Caco-2 (cell line): ENCODE results near the gene EPHA2. TPM values are rescaled to one million over a fixed set of nuclear protein-coding genes. Genes with fewer than 3 reads are reported as not detected.

Source experiments
- BruUV-seq: library from RNA; stranded (reverse); fragments of 400-500 nt; replicated peaks from 2 replicates; lab custom pipeline; 2021; lab: Mats Ljungman, UMichigan
- CTCF ChIA-PET: fragments of 300-600 bp; sonication (Branson Sonifier 250); formaldehyde crosslinking; loops from one replicate; lab custom pipeline; 2022; ENCODE audit warnings: antibody characterized with exemption; lab: Charles Lee
- POLR2A ChIA-PET: fragments of 300-600 bp; sonication (Branson Sonifier 250); formaldehyde crosslinking; loops from one replicate; lab custom pipeline; 2022; ENCODE audit warnings: antibody characterized with exemption; lab: Charles Lee
- DNase-seq, 2 experiments: peaks; one replicate each; pipeline versions ENCODE4 v3.0.0 to v3.0.0-alpha.2; 2020 to 2022
- H3K27me3 ChIP-seq: replicated peaks from 2 replicates; pipeline ENCODE4 v1.6.0; 2011; ENCODE audit warnings: low read length; ENCODE audit not compliant: control insufficient read depth, insufficient read depth
- H3K36me3 ChIP-seq: 2 replicates; pipeline ENCODE4 v1.5.1; 2011; ENCODE audit warnings: low read length; ENCODE audit not compliant: control insufficient read depth, insufficient read depth
- H3K4me1 ChIP-seq: fragments of 250-450 bp; sonication (Bioruptor Pico); 2 replicates; pipeline ENCODE4 v1.5.1; 2020; ENCODE audit warnings: mild to moderate bottlenecking
- H3K4me3 ChIP-seq: 2 replicates; pipeline ENCODE4 v1.5.1; 2011; ENCODE audit warnings: low read depth, mild to moderate bottlenecking, control low read depth, low read length
- H3K9me3 ChIP-seq: fragments of 250-450 bp; sonication (Bioruptor Pico); 2 replicates; pipeline ENCODE4 v1.5.1; 2020; ENCODE audit warnings: mild to moderate bottlenecking, moderate library complexity
- H3K27ac Mint-ChIP-seq: one replicate; pipeline ENCODE4 v1.8.0; 2022; ENCODE audit warnings: mixed read lengths; ENCODE audit not compliant: unreplicated experiment
- H3K27me3 Mint-ChIP-seq: one replicate; pipeline ENCODE4 v1.8.0; 2022; ENCODE audit warnings: mixed read lengths; ENCODE audit not compliant: insufficient read depth, unreplicated experiment
- H3K36me3 Mint-ChIP-seq: one replicate; pipeline ENCODE4 v1.8.0; 2022; ENCODE audit warnings: mild to moderate bottlenecking, mixed read lengths; ENCODE audit not compliant: insufficient read depth, unreplicated experiment
- H3K4me1 Mint-ChIP-seq: one replicate; pipeline ENCODE4 v1.8.0; 2022; ENCODE audit warnings: low read depth, mixed read lengths; ENCODE audit not compliant: unreplicated experiment
- H3K4me3 Mint-ChIP-seq: one replicate; pipeline ENCODE4 v1.8.0; 2022; ENCODE audit warnings: mild to moderate bottlenecking, moderate library complexity, mixed read lengths; ENCODE audit not compliant: unreplicated experiment
- H3K9me3 Mint-ChIP-seq: one replicate; pipeline ENCODE4 v1.8.0; 2022; ENCODE audit warnings: mixed read lengths; ENCODE audit not compliant: unreplicated experiment
- intact Hi-C: fragments of 100-400 bp; cut with micrococcal nuclease; formaldehyde crosslinking; loops from one replicate; pipeline ENCODE4 v1.10.0; 2022; ENCODE audit not compliant: unreplicated experiment
- total RNA-seq: library from RNA; stranded (reverse); gene quantifications from 2 replicates; pipeline ENCODE4 v1.2.3, GENCODE V29; 2022
- TF ChIP-seq, protein P1 (sequence below), 2 experiments: fragments of 200-600 bp in 1 of 2; IDR thresholded peaks; 1 replicate in 1 of 2; 2 replicates in 1 of 2; pipeline versions ENCODE4 v1.5.1 to v1.8.0; 2011 to 2022; ENCODE audit warnings: antibody characterized with exemption in 1 of 2, control low read depth in 1 of 2, inconsistent platforms in 1 of 2, low read depth in 1 of 2, low read length in 1 of 2, mild to moderate bottlenecking in 1 of 2, moderate library complexity in 1 of 2; ENCODE audit not compliant: insufficient read depth in 1 of 2, severe bottlenecking in 1 of 2, unreplicated experiment in 1 of 2

The EPHA2 gene
- total RNA-seq, 1 experiment from 2014 or later: 31.2 TPM

DNA sequence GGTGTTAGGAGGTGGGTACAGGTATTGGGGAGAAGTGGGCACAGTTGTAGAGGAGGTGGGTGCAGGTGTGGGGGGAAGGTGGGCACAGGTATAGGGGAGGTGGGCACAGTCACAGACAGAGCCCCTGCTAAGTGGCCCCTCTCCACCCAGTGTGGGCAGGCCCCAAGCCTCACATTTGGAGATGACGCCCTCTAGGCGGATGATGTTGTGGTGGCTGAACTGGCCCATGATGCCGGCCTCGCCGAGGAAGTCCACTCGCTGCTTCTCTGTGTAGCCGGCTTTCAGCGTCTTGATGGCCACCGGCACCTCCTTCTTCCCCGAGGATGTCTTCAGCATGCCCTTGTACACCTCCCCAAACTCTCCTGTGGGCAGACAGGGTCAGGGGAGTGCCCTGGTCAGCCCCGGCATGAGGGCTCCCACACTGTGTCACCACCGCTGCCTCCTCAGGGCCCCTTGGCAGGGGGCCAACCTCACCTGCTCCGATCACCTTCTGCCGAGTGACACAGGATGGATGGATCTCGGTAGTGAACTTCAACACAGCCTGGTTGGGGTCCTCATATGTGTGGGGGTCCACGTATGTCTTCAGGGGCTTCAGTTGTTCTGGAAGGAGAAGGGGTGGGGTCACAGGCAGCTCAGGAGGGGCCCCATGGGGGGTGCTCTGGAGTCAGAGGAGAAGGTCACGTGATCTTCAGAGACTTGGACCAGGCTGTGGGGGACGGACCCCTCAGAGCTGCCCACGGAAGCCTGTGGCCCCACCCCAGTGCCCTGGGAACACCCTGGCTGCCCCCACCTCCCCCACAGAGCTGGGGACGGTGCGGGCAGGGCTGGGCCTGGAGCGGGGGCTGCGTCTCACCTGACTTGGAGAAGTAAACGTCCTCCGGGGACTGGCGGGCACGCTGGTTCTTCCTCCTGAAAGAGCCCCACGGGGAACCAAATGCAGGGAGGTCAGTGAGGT lies 22.6 kb downstream of the EPHA2 start:
- TF ChIP-seq, protein P1, sequence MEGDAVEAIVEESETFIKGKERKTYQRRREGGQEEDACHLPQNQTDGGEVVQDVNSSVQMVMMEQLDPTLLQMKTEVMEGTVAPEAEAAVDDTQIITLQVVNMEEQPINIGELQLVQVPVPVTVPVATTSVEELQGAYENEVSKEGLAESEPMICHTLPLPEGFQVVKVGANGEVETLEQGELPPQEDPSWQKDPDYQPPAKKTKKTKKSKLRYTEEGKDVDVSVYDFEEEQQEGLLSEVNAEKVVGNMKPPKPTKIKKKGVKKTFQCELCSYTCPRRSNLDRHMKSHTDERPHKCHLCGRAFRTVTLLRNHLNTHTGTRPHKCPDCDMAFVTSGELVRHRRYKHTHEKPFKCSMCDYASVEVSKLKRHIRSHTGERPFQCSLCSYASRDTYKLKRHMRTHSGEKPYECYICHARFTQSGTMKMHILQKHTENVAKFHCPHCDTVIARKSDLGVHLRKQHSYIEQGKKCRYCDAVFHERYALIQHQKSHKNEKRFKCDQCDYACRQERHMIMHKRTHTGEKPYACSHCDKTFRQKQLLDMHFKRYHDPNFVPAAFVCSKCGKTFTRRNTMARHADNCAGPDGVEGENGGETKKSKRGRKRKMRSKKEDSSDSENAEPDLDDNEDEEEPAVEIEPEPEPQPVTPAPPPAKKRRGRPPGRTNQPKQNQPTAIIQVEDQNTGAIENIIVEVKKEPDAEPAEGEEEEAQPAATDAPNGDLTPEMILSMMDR (IDR thresholded peaks at IDR 0.05; ENCODE audit: insufficient read depth in 1 of 2, low read depth in 1 of 2, low read length in 1 of 2, severe bottlenecking in 1 of 2, unreplicated experiment in 1 of 2): no peak
- no peak for DNase-seq
- H3K27me3 ChIP-seq: no peaks in the 10 kb centered on the region
- no peaks in the 10 kb centered on the region for H3K4me1 ChIP-seq
- H3K36me3 Mint-ChIP-seq: peaks cover 75% of the 10 kb centered on the region
- no peak overlapping the region for H3K4me3 ChIP-seq
- no peak overlapping the region for H3K4me3 Mint-ChIP-seq
- no peaks in the 10 kb centered on the region for H3K27me3 Mint-ChIP-seq
- POLR2A ChIA-PET: no interaction called here
- H3K9me3 Mint-ChIP-seq: no peaks in the 10 kb centered on the region
- H3K9me3 ChIP-seq: no peaks in the 10 kb centered on the region
- H3K4me1 Mint-ChIP-seq: no peaks in the 10 kb centered on the region
- H3K27ac Mint-ChIP-seq: no peak overlapping the region
- CTCF ChIA-PET: no interaction called here
- H3K36me3 ChIP-seq: peaks cover 6% of the 10 kb centered on the region; the same call in 1 of the 2 replicates
- no TSS peak for BruUV-seq
- intact Hi-C loops: no loop called here

DNA sequence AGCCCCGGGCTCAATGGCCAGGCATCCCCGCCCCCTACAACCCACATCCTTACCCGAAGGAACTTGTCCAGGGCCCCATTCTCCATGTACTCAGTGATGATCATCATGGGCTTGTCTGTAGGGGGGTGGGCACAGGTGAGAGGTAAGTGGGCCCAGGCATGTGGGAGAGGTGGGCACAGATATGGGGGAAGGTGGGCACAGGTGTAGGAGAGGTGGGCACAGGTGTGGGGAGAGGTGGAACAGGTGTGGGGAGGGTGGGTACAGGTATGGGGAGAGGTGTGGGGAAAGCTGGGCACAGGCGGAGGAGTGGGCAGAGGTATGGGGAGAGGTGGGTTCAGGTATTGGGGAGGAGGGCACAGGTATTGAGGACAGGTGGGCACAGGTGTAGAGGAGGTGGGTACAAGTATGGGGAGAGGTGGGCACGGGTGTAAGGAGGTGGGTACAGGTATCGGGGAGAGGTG lies 23.5 kb downstream of the EPHA2 start:
- intact Hi-C loops: no loop called here
- H3K36me3 ChIP-seq: peaks cover 7% of the 10 kb centered on the region
- H3K27ac Mint-ChIP-seq: no peak overlapping the region
- H3K4me3 Mint-ChIP-seq: no peak overlapping the region
- ChIA-PET CTCF (no interaction called here), POLR2A (no interaction called here)
- no peaks in the 10 kb centered on the region for H3K27me3 Mint-ChIP-seq
- H3K9me3 Mint-ChIP-seq: no peaks in the 10 kb centered on the region
- no peak overlapping the region for H3K4me3 ChIP-seq
- H3K27me3 ChIP-seq: no peaks in the 10 kb centered on the region
- no peaks in the 10 kb centered on the region for H3K4me1 Mint-ChIP-seq
- no peaks in the 10 kb centered on the region for H3K4me1 ChIP-seq
- H3K36me3 Mint-ChIP-seq: peaks cover 74% of the 10 kb centered on the region
- BruUV-seq: no TSS peak
- TF ChIP-seq, protein P1 (IDR thresholded peaks at IDR 0.05; ENCODE audit: insufficient read depth in 1 of 2, low read depth in 1 of 2, low read length in 1 of 2, severe bottlenecking in 1 of 2, unreplicated experiment in 1 of 2): no peak
- H3K9me3 ChIP-seq: no peaks in the 10 kb centered on the region
- DNase-seq: no peak

DNA sequence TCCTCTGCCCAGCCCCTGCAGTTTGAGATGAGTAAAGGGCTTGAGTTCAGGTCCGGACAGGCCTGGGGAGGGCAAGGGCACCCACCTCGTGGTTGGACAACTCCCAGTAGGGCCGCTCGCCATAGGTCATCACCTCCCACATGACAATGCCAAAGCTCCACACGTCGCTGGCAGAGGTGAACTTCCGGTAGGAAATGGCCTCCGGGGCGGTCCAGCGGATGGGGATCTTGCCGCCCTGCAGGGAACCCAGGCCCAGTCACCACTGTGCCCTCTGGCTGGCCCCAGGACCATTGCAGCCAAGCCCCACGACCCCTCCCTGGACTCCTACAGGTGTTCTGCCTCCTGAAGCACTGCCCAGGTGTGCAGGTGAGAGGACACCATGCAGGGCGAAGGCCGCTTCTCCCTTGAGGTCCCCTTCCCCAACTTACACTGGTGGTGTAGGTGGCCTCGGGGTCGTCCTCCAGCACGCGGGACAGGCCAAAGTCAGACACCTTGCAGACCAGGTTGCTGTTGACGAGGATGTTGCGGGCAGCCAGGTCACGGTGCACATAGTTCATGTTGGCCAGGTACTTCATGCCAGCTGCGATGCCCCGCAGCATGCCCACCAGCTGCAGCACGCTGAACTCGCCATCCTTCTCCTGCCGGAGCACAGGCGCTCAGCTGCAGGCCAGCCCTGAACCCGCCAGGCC lies 24.1 kb downstream of the EPHA2 start:
- no peak overlapping the region for H3K4me3 ChIP-seq
- H3K27me3 ChIP-seq: no peaks in the 10 kb centered on the region
- H3K36me3 ChIP-seq: peaks cover 7% of the 10 kb centered on the region
- no peak overlapping the region for H3K4me3 Mint-ChIP-seq
- BruUV-seq: no TSS peak
- H3K4me1 Mint-ChIP-seq: no peaks in the 10 kb centered on the region
- H3K27ac Mint-ChIP-seq: no peak overlapping the region
- CTCF ChIA-PET: no interaction called here
- no peaks in the 10 kb centered on the region for H3K9me3 ChIP-seq
- H3K27me3 Mint-ChIP-seq: no peaks in the 10 kb centered on the region
- intact Hi-C loops: no loop called here
- no peaks in the 10 kb centered on the region for H3K4me1 ChIP-seq
- TF ChIP-seq, protein P1 (IDR thresholded peaks at IDR 0.05; ENCODE audit: insufficient read depth in 1 of 2, low read depth in 1 of 2, low read length in 1 of 2, severe bottlenecking in 1 of 2, unreplicated experiment in 1 of 2): no peak
- no peak for DNase-seq
- peaks cover 76% of the 10 kb centered on the region for H3K36me3 Mint-ChIP-seq
- POLR2A ChIA-PET: no interaction called here
- H3K9me3 Mint-ChIP-seq: no peaks in the 10 kb centered on the region
